Caco-2 (cell line): ENCODE data around the gene TBX5. TPM values are rescaled to one million over a fixed set of nuclear protein-coding genes. Genes with fewer than 3 reads are reported as not detected.

Experiments
- BruUV-seq: library from RNA; stranded (reverse); fragments of 400-500 nt; replicated peaks from 2 replicates; lab custom pipeline; 2021; lab: Mats Ljungman, UMichigan
- CTCF ChIA-PET: fragments of 300-600 bp; sonication (Branson Sonifier 250); formaldehyde crosslinking; loops from one replicate; lab custom pipeline; 2022; ENCODE audit warnings: antibody characterized with exemption; lab: Charles Lee
- POLR2A ChIA-PET: fragments of 300-600 bp; sonication (Branson Sonifier 250); formaldehyde crosslinking; loops from one replicate; lab custom pipeline; 2022; ENCODE audit warnings: antibody characterized with exemption; lab: Charles Lee
- DNase-seq, 2 experiments: peaks; one replicate each; pipeline versions ENCODE4 v3.0.0 to v3.0.0-alpha.2; 2020 to 2022
- H3K27me3 ChIP-seq: replicated peaks from 2 replicates; pipeline ENCODE4 v1.6.0; 2011; ENCODE audit warnings: low read length; ENCODE audit not compliant: control insufficient read depth, insufficient read depth
- H3K36me3 ChIP-seq: 2 replicates; pipeline ENCODE4 v1.5.1; 2011; ENCODE audit warnings: low read length; ENCODE audit not compliant: control insufficient read depth, insufficient read depth
- H3K4me1 ChIP-seq: fragments of 250-450 bp; sonication (Bioruptor Pico); 2 replicates; pipeline ENCODE4 v1.5.1; 2020; ENCODE audit warnings: mild to moderate bottlenecking
- H3K4me3 ChIP-seq: 2 replicates; pipeline ENCODE4 v1.5.1; 2011; ENCODE audit warnings: low read depth, mild to moderate bottlenecking, control low read depth, low read length
- H3K9me3 ChIP-seq: fragments of 250-450 bp; sonication (Bioruptor Pico); 2 replicates; pipeline ENCODE4 v1.5.1; 2020; ENCODE audit warnings: mild to moderate bottlenecking, moderate library complexity
- H3K27ac Mint-ChIP-seq: one replicate; pipeline ENCODE4 v1.8.0; 2022; ENCODE audit warnings: mixed read lengths; ENCODE audit not compliant: unreplicated experiment
- H3K27me3 Mint-ChIP-seq: one replicate; pipeline ENCODE4 v1.8.0; 2022; ENCODE audit warnings: mixed read lengths; ENCODE audit not compliant: insufficient read depth, unreplicated experiment
- H3K36me3 Mint-ChIP-seq: one replicate; pipeline ENCODE4 v1.8.0; 2022; ENCODE audit warnings: mild to moderate bottlenecking, mixed read lengths; ENCODE audit not compliant: insufficient read depth, unreplicated experiment
- H3K4me1 Mint-ChIP-seq: one replicate; pipeline ENCODE4 v1.8.0; 2022; ENCODE audit warnings: low read depth, mixed read lengths; ENCODE audit not compliant: unreplicated experiment
- H3K4me3 Mint-ChIP-seq: one replicate; pipeline ENCODE4 v1.8.0; 2022; ENCODE audit warnings: mild to moderate bottlenecking, moderate library complexity, mixed read lengths; ENCODE audit not compliant: unreplicated experiment
- H3K9me3 Mint-ChIP-seq: one replicate; pipeline ENCODE4 v1.8.0; 2022; ENCODE audit warnings: mixed read lengths; ENCODE audit not compliant: unreplicated experiment
- intact Hi-C: fragments of 100-400 bp; cut with micrococcal nuclease; formaldehyde crosslinking; loops from one replicate; pipeline ENCODE4 v1.10.0; 2022; ENCODE audit not compliant: unreplicated experiment
- total RNA-seq: library from RNA; stranded (reverse); gene quantifications from 2 replicates; pipeline ENCODE4 v1.2.3, GENCODE V29; 2022
- TF ChIP-seq, protein P1 (sequence below), 2 experiments: fragments of 200-600 bp in 1 of 2; IDR thresholded peaks; 1 replicate in 1 of 2; 2 replicates in 1 of 2; pipeline versions ENCODE4 v1.5.1 to v1.8.0; 2011 to 2022; ENCODE audit warnings: antibody characterized with exemption in 1 of 2, control low read depth in 1 of 2, inconsistent platforms in 1 of 2, low read depth in 1 of 2, low read length in 1 of 2, mild to moderate bottlenecking in 1 of 2, moderate library complexity in 1 of 2; ENCODE audit not compliant: insufficient read depth in 1 of 2, severe bottlenecking in 1 of 2, unreplicated experiment in 1 of 2

Gene TBX5
- total RNA-seq, 1 experiment from 2014 or later: not detected

DNA sequence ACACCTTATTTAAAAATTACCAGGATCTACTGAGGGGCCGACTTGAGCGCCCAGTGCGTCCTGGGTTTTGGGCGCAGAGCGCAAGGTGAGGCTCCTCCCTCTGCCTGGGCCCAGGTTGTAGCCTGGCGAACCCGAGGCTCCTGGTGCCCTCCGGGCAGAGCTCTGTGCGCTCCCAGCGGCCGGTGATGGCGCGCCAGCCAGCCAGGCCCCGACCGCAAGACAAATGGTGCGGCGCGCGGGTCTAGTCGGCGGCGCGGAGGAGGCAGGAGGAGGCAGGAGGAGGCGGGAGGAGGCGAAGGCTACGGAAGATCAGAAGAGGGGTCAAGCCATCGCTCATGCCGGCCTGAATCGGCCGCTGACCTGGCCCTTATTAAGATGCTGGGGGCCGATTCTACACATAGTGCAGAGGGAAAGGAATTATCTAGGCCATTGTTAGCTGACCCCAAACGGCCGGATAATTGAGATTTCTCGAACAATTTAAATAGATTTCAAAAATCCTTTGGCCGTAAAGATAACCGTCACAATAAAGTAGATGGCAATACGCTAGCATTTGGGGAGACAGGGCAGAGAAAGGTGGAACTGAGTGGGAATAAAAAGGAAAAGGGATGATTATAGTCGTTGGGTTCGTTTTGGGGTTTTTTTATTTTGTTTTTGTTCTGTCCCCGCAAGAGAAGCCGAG lies 2.8 kb downstream of the TBX5 start:
- Mint-ChIP-seq H3K4me3 (no peak overlapping the region), H3K4me1 (no peaks in the 10 kb centered on the region), H3K9me3 (no peaks in the 10 kb centered on the region), H3K27me3 (peaks cover 17% of the 10 kb centered on the region), H3K27ac (no peak overlapping the region), H3K36me3 (no peaks in the 10 kb centered on the region)
- H3K4me3 ChIP-seq: no peak overlapping the region
- intact Hi-C loops: no loop called here
- DNase-seq: no peak
- CTCF ChIA-PET: no interaction called here
- no peaks in the 10 kb centered on the region for H3K36me3 ChIP-seq
- POLR2A ChIA-PET: no interaction called here
- H3K9me3 ChIP-seq: no peaks in the 10 kb centered on the region
- TF ChIP-seq, protein P1, sequence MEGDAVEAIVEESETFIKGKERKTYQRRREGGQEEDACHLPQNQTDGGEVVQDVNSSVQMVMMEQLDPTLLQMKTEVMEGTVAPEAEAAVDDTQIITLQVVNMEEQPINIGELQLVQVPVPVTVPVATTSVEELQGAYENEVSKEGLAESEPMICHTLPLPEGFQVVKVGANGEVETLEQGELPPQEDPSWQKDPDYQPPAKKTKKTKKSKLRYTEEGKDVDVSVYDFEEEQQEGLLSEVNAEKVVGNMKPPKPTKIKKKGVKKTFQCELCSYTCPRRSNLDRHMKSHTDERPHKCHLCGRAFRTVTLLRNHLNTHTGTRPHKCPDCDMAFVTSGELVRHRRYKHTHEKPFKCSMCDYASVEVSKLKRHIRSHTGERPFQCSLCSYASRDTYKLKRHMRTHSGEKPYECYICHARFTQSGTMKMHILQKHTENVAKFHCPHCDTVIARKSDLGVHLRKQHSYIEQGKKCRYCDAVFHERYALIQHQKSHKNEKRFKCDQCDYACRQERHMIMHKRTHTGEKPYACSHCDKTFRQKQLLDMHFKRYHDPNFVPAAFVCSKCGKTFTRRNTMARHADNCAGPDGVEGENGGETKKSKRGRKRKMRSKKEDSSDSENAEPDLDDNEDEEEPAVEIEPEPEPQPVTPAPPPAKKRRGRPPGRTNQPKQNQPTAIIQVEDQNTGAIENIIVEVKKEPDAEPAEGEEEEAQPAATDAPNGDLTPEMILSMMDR (IDR thresholded peaks at IDR 0.05; ENCODE audit: insufficient read depth in 1 of 2, low read depth in 1 of 2, low read length in 1 of 2, severe bottlenecking in 1 of 2, unreplicated experiment in 1 of 2): no peak
- H3K27me3 ChIP-seq: no peaks in the 10 kb centered on the region; the same call in 1 of the 2 replicates
- H3K4me1 ChIP-seq: no peaks in the 10 kb centered on the region
- BruUV-seq: no TSS peak

GRCh38 chr12:114402084-114402717 lies 3.7 kb downstream of the TBX5 start:
- H3K27me3 Mint-ChIP-seq: peaks cover 23% of the 10 kb centered on the region
- TF ChIP-seq, protein P1 (IDR thresholded peaks at IDR 0.05; ENCODE audit: insufficient read depth in 1 of 2, low read depth in 1 of 2, low read length in 1 of 2, severe bottlenecking in 1 of 2, unreplicated experiment in 1 of 2): no peak
- no peaks in the 10 kb centered on the region for H3K4me1 Mint-ChIP-seq
- no peak overlapping the region for H3K4me3 ChIP-seq
- no peaks in the 10 kb centered on the region for H3K4me1 ChIP-seq
- CTCF ChIA-PET: no interaction called here
- intact Hi-C loops: no loop called here
- DNase-seq: no peak
- POLR2A ChIA-PET: no interaction called here
- no peak overlapping the region for H3K27ac Mint-ChIP-seq
- no peak overlapping the region for H3K4me3 Mint-ChIP-seq
- no peaks in the 10 kb centered on the region for H3K36me3 Mint-ChIP-seq
- H3K9me3 ChIP-seq: no peaks in the 10 kb centered on the region
- H3K27me3 ChIP-seq: no peaks in the 10 kb centered on the region; the same call in 1 of the 2 replicates
- H3K9me3 Mint-ChIP-seq: no peaks in the 10 kb centered on the region
- H3K36me3 ChIP-seq: no peaks in the 10 kb centered on the region
- BruUV-seq: no TSS peak

DNA sequence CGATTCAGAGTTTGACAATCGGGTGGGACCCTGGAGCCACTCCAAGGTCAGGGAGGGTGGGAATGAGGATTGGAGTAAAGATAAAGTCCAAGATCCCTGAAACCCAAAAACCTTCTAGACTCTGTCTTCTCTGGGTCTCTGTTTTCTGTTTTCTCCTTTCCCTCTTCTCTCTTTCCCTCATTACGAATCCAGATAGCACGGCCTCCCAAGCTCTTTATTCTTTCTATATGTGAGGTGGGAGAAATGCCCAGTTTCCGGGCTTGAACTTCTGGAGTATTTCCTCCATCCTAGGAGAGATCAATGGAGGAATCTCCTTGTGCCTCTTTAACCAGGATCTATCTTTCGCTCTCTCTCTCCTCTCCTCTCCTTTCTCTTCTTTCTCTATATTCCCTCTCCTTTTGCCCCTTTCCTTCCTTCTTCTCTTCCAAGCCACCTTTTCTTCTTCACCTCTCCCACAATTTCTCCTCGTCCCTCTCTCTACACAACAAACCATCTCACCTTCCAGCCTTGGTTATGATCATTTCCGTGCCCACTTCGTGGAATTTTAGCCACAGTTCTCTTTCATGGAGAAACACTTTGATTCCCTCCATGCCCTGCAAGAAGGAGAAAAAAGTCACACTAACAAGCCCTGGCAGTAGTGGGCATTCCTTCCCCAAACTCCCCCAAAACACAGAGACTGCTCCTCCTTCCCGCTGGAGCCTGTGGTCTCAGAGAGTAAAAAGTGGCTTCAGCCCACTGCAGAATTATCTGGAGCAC lies 4.4 kb downstream of the TBX5 start:
- TF ChIP-seq, protein P1 (IDR thresholded peaks at IDR 0.05; ENCODE audit: insufficient read depth in 1 of 2, low read depth in 1 of 2, low read length in 1 of 2, severe bottlenecking in 1 of 2, unreplicated experiment in 1 of 2): no peak
- POLR2A ChIA-PET: no interaction called here
- intact Hi-C loops: no loop called here

More for the DNA sequence above, 4.4 kb downstream of the TBX5 start:
- Mint-ChIP-seq H3K9me3 (no peaks in the 10 kb centered on the region), H3K4me3 (no peak overlapping the region), H3K27me3 (peaks cover 25% of the 10 kb centered on the region), H3K4me1 (no peaks in the 10 kb centered on the region), H3K27ac (no peak overlapping the region), H3K36me3 (no peaks in the 10 kb centered on the region)
- CTCF ChIA-PET: no interaction called here
- no peaks in the 10 kb centered on the region for H3K36me3 ChIP-seq
- H3K4me1 ChIP-seq: no peaks in the 10 kb centered on the region
- BruUV-seq: no TSS peak
- no peak for DNase-seq
- H3K9me3 ChIP-seq: no peaks in the 10 kb centered on the region
- H3K4me3 ChIP-seq: no peak overlapping the region
- no peaks in the 10 kb centered on the region; the same call in 1 of the 2 replicates for H3K27me3 ChIP-seq
